RWPE2 (cell line): Measurements from ENCODE around the gene KDM7A.

Experiments used
- ATAC-seq: fragments of 200-7000 bp; cut with Tn5 transposase; 3 replicates; pipeline ENCODE4 v1.9.1; 2021; ENCODE audit warnings: low read depth
- DNase-seq: peaks from one replicate; pipeline ENCODE4 v3.0.0-alpha.2; 2020; ENCODE audit warnings: low spot score
- H3K27ac ChIP-seq: fragments of 450-650 bp; 2 replicates; pipeline ENCODE4 v1.5.1; 2017; ENCODE audit warnings: mild to moderate bottlenecking; ENCODE audit not compliant: poor library complexity, severe bottlenecking
- H3K27me3 ChIP-seq: fragments of 250-450 bp; sonication (Bioruptor Pico); 2 replicates; pipeline ENCODE4 v1.5.1; 2021; ENCODE audit warnings: mild to moderate bottlenecking, moderate library complexity; ENCODE audit not compliant: insufficient read depth, poor library complexity, severe bottlenecking
- H3K36me3 ChIP-seq: fragments of 250-450 bp; sonication (Bioruptor Pico); 2 replicates; pipeline ENCODE4 v1.5.1; 2020; ENCODE audit warnings: low read depth, mild to moderate bottlenecking, moderate library complexity
- H3K4me1 ChIP-seq: fragments of 250-450 bp; sonication (Bioruptor Pico); 2 replicates; pipeline ENCODE4 v1.5.1; 2021; ENCODE audit warnings: mild to moderate bottlenecking, moderate library complexity; ENCODE audit not compliant: insufficient read depth, poor library complexity, severe bottlenecking
- H3K4me3 ChIP-seq: fragments of 250-450 bp; sonication (Bioruptor Pico); 2 replicates; pipeline ENCODE4 v1.5.1; 2021; ENCODE audit warnings: mild to moderate bottlenecking, moderate library complexity; ENCODE audit not compliant: severe bottlenecking
- H3K9me3 ChIP-seq: fragments of 250-450 bp; sonication (Bioruptor Pico); 2 replicates; pipeline ENCODE4 v1.5.1; 2021; ENCODE audit warnings: mild to moderate bottlenecking, moderate library complexity; ENCODE audit not compliant: severe bottlenecking
- TF ChIP-seq, protein P1 (sequence below): fragments of 450-650 bp; IDR thresholded peaks from one replicate; pipeline ENCODE4 v1.5.1; 2017; ENCODE audit warnings: mild to moderate bottlenecking, moderate library complexity; ENCODE audit not compliant: poor library complexity, severe bottlenecking

The KDM7A gene

DNA sequence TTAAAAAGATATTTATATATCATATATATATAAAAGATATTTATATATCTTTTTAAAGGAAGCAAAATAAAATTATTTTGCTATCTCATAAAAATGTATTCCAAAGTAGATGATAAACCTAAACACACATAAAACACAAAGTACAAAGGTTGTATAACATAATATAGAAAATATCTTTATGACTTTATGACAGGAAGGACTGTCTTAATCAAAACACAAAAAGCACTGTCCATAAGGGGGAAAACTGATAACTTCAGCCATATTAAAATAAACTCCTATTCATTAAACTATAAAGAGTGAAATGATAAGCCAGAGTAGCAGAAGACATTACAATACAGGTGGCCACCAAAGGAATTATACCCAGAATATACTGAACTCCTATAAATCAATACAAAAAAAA is 34.8 kb downstream of the KDM7A start:
- TF ChIP-seq, protein P1, sequence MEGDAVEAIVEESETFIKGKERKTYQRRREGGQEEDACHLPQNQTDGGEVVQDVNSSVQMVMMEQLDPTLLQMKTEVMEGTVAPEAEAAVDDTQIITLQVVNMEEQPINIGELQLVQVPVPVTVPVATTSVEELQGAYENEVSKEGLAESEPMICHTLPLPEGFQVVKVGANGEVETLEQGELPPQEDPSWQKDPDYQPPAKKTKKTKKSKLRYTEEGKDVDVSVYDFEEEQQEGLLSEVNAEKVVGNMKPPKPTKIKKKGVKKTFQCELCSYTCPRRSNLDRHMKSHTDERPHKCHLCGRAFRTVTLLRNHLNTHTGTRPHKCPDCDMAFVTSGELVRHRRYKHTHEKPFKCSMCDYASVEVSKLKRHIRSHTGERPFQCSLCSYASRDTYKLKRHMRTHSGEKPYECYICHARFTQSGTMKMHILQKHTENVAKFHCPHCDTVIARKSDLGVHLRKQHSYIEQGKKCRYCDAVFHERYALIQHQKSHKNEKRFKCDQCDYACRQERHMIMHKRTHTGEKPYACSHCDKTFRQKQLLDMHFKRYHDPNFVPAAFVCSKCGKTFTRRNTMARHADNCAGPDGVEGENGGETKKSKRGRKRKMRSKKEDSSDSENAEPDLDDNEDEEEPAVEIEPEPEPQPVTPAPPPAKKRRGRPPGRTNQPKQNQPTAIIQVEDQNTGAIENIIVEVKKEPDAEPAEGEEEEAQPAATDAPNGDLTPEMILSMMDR, result no peak
- no peak overlapping the region for H3K4me3 ChIP-seq

DNA sequence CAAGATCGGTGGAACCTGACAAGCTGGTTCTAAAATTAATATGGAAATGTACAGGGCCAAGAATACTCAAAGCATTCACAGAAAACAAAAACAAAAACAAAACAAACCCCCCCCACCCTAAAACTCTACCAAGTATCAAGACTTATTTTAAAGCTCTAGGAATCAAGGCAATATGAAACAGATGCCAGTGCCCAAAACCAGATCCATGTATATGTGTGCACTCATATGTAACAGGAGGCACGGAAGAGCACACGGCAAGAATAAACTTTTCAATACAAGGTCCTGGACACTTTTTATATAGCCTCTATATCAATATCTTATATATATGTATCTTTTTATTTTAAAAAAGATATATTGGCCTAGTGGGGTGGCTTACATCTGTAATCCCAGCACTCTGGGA is 35.5 kb downstream of the KDM7A start:
- H3K36me3 ChIP-seq, result no peaks in the 10 kb centered on the region
- TF ChIP-seq, protein P1, result no peak
- H3K4me1 ChIP-seq, result no peaks in the 10 kb centered on the region
- H3K27ac ChIP-seq, result no peak overlapping the region
- H3K9me3 ChIP-seq, result peaks cover 2% of the 10 kb centered on the region
- no peak for ATAC-seq
- DNase-seq, result no peak
- H3K27me3 ChIP-seq, result no peaks in the 10 kb centered on the region
- no peak overlapping the region for H3K4me3 ChIP-seq

More for the DNA sequence above, 34.8 kb downstream of the KDM7A start:
- Histone ChIP-seq H3K27me3 (no peaks in the 10 kb centered on the region), H3K27ac (no peak overlapping the region), H3K4me1 (no peaks in the 10 kb centered on the region), H3K9me3 (peaks cover 2% of the 10 kb centered on the region), H3K36me3 (no peaks in the 10 kb centered on the region)
- no peak for ATAC-seq
- no peak for DNase-seq

DNA sequence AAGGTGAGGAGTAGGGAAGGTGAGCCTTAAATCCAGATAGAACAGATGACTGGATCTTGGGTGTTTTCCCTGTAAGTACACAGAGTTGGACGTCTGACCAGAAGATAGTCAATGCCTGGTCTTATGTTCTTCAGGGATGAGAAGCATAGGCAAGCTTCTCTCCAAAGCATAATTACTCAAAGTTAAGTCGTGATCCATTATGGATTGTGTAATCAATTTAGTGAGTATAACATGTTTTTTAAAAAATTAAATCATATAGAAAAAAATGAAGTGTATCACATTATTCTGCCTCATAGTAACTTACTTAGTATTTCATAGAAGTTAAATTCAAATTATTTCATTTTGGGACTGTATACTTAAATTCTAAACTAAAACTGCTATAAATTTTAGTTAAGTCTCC is 39.7 kb downstream of the KDM7A start:
- Histone ChIP-seq H3K9me3 (no peaks in the 10 kb centered on the region), H3K4me3 (no peak overlapping the region), H3K27me3 (no peaks in the 10 kb centered on the region), H3K27ac (no peak overlapping the region), H3K36me3 (peaks cover 10% of the 10 kb centered on the region; the same call in 1 of the 2 replicates), H3K4me1 (no peaks in the 10 kb centered on the region)
- TF ChIP-seq, protein P1, result no peak
- ATAC-seq, result no peak
- no peak for DNase-seq

DNA sequence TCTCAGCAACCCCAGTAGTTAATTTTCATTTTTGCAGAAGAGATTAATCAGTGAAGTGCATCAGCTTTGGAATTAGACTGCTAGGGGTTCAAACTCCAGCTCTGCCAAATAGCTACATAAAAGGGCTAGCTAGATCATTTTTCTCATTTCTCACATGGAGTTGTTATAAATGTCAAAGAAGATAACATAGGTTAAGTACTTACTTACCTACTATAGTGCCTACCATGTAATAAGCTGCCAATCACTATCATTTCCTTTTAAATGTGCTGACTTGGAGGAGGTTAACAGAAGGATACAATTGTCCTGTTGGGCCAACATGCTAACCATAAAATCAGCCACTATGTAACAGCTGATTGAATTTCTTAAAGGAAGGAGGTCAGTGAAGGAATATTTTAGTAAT is 40.7 kb downstream of the KDM7A start:
- H3K4me1 ChIP-seq, result no peaks in the 10 kb centered on the region
- no peak overlapping the region for H3K27ac ChIP-seq
- no peak for DNase-seq
- no peaks in the 10 kb centered on the region for H3K9me3 ChIP-seq
- no peaks in the 10 kb centered on the region for H3K27me3 ChIP-seq
- peaks cover 10% of the 10 kb centered on the region; the same call in 1 of the 2 replicates for H3K36me3 ChIP-seq
- ATAC-seq, result no peak
- TF ChIP-seq, protein P1, result no peak
- no peak overlapping the region for H3K4me3 ChIP-seq

DNA sequence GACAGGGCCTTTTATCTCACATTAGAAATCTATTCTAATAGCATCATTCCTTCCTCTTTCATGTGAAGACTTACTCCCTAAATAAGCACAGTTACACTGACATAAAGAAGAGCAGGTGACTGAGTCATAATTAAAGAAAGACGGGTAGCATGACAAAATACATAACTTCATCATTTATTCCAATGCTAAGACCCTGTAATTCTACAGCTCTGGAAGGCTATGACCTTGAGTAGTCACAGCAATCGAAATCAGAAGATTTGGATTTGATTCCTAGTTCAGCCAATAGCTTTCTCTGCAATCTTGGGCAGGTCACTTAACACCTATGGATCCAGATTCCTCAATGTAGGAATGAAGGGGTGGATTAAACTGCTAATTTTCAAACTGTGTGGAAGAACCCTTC is 42.7 kb downstream of the KDM7A start:
- Histone ChIP-seq H3K27me3 (no peaks in the 10 kb centered on the region), H3K9me3 (no peaks in the 10 kb centered on the region), H3K27ac (no peak overlapping the region), H3K4me3 (no peak overlapping the region), H3K4me1 (no peaks in the 10 kb centered on the region), H3K36me3 (peaks cover 17% of the 10 kb centered on the region)
- DNase-seq (no peak), ATAC-seq (no peak)
- TF ChIP-seq, protein P1, result no peak
